ENCODE measurements around the gene SPESP1.

The SPESP1 gene

DNA sequence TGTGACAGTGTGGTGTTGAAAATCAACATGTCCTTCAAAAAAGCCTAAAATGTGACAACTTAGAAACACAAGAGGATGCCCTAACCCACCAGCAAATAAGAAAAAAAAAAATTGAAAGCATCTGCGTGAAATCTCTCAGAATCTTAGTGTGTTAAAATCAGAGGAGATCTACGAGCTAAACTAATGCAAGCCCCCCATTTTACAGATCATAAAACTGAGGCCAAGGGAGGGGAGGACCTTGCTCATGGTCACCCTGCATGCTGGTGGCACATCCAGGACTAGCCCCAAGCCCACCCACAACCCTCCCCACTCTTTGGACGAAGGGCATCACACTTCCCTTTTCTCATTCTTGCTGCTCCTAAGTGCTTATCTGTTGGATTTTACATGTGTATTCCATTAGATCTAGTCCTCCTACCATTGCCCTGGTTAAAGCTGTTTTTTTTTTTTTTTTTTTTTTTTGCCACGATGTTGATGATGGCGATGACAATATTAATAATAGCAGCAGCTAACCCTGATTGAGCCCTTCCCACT is 55.1 kb downstream of the SPESP1 start:
- TF ChIP-seq, protein P1, sequence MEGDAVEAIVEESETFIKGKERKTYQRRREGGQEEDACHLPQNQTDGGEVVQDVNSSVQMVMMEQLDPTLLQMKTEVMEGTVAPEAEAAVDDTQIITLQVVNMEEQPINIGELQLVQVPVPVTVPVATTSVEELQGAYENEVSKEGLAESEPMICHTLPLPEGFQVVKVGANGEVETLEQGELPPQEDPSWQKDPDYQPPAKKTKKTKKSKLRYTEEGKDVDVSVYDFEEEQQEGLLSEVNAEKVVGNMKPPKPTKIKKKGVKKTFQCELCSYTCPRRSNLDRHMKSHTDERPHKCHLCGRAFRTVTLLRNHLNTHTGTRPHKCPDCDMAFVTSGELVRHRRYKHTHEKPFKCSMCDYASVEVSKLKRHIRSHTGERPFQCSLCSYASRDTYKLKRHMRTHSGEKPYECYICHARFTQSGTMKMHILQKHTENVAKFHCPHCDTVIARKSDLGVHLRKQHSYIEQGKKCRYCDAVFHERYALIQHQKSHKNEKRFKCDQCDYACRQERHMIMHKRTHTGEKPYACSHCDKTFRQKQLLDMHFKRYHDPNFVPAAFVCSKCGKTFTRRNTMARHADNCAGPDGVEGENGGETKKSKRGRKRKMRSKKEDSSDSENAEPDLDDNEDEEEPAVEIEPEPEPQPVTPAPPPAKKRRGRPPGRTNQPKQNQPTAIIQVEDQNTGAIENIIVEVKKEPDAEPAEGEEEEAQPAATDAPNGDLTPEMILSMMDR (IDR thresholded peaks at IDR 0.05; ENCODE audit: low read depth, low read length) = no peak
- DNase-seq (ENCODE audit: low read depth in 2 of 2) = no peak
- no peak overlapping the region for H3K4me3 ChIP-seq (replicated peaks in 1 of 2; ENCODE audit: low read depth in 2 of 2, low read length in 2 of 2)

DNA sequence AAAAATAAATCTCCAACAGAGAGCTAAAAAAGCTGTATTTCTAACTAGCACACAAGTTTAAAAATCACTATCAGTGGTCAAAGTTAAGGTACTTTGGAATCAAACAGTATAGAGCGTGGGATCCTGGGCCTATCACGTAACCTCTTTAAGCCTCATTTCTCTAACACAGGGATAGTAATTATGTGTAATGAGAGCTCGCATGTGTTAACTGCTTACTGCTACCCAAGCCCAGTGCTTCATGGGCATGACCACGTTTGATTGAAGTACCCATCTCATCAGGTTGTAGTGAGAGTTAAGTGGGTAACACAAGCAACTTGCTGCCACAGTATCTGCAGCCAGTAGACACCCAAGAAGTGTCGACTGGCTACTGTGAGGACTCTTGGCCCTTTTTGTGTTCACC is 56.0 kb downstream of the SPESP1 start:
- TF ChIP-seq, protein P1 (IDR thresholded peaks at IDR 0.05; ENCODE audit: low read depth, low read length) = no peak
- no peak for DNase-seq (ENCODE audit: low read depth in 2 of 2)

DNA sequence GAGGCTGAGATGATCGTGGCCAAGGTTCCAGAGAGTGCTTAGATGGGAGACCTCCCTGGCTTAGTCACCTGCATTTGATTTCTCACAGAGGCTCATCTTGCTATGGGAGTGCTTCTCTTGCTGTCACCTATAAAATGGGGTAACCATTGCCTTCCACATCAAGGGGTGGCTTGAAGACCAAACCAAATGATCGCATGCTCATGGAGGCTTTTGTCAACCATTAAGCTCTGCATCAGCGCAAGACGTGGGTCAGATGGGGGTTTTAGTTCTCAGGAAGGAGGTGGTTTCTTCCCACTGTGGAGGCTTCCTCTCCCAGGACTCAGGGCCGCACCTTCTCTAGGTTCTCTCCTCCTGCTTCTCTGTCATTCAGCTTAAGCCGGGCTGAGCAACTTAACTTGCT is 56.8 kb downstream of the SPESP1 start:
- TF ChIP-seq, protein P1 (IDR thresholded peaks at IDR 0.05; ENCODE audit: low read depth, low read length) = no peak
- H3K4me3 ChIP-seq (replicated peaks in 1 of 2; ENCODE audit: low read depth in 2 of 2, low read length in 2 of 2) = no peak overlapping the region
- no peak for DNase-seq (ENCODE audit: low read depth in 2 of 2)

More for the DNA sequence above, 56.0 kb downstream of the SPESP1 start:
- no peak overlapping the region for H3K4me3 ChIP-seq (replicated peaks in 1 of 2; ENCODE audit: low read depth in 2 of 2, low read length in 2 of 2)

DNA sequence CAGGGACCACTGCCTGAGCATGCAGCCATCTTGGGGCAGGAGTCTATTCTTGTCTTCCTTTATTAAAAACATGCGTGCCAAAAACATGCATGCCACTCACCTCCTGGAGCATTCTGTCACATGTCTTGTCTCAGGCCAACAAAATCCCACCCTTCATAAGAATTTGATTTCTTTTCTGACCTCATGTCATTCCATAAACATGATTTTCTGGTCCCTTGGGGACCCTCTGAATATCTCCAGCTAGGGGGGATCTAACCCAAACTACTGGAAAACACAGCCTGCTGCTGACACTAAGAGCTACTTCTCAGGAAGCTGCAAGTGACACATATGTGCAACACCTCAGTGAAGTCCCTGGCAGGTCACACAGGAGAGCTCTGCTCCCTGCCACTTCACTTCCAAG is 57.4 kb downstream of the SPESP1 start:
- TF ChIP-seq, protein P1 (IDR thresholded peaks at IDR 0.05; ENCODE audit: low read depth, low read length) = no peak
- DNase-seq (ENCODE audit: low read depth in 2 of 2) = no peak
- H3K4me3 ChIP-seq (replicated peaks in 1 of 2; ENCODE audit: low read depth in 2 of 2, low read length in 2 of 2) = no peak overlapping the region

DNA sequence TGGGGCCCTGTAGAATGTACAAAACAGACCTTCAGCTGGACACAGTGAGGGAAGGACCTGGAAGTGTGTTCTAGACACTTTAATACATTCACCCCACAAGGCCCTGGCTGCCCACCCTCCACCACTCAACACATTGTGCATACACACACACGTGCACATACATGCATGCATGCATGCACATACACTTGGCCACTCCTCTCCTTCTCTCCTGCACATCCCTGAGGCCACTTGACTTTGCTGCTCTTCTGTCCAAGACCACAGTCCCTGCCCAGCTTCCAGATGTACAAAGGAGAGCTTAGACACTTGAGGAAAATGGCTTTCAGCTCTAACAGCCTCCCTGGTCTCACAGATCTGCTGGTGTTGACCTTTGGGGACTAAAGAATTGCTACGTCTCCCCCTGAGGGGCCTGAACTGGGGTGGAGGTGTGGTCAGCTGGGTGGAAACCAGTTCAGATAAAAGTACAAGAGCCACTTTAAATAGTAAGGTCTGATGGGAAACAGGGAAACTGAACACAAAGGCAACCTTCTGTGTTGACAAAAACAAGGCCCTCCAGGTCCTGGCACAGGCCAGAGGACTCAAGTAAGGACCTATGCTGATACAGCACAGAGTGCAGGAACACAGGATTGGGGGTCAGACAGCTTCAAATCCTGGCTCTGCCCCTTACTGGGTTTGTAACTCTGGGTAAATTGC is 59.4 kb downstream of the SPESP1 start:
- TF ChIP-seq, protein P1 (IDR thresholded peaks at IDR 0.05; ENCODE audit: low read depth, low read length) = no peak
- H3K4me3 ChIP-seq (replicated peaks in 1 of 2; ENCODE audit: low read depth in 2 of 2, low read length in 2 of 2) = no peak overlapping the region
- DNase-seq (ENCODE audit: low read depth in 2 of 2) = no peak

DNA sequence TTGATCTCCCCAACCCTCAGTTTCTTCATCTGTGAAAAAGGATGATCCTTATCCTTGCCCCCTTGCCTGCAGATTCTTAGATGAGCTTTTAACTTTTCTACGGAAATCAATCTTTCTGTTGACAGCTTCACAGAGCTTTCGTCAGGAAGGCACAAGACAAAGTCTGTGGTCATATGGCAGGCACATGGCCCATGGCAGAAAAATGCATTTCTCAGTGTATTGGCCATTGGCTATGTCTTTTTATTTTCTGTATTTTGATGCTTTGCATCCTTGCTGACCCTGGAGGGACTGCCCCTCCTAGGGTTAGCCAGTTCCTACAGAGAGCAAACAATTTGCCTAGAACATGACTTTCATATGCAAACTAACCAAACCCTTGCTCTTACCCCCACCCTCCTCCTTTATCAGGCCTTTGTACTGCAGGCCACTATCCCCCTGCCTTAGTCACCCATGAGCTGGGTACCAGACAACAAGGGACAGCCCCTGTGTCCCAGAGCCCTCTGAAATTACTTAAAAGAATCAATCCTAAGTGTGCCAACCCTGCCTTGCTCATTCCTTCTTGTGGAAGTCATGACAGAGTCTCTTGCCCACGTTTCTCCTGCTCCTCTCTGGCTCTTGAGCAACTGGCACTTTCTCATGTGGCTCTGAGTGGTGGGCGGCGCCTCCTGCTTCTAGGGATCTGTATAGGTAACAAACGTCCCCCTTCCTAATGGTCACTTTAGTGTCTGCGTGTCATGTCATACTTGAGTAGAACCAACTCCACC is 60.1 kb downstream of the SPESP1 start:
- TF ChIP-seq, protein P1 (IDR thresholded peaks at IDR 0.05; ENCODE audit: low read depth, low read length) = no peak
- no peak for DNase-seq (ENCODE audit: low read depth in 2 of 2)
- H3K4me3 ChIP-seq (replicated peaks in 1 of 2; ENCODE audit: low read depth in 2 of 2, low read length in 2 of 2) = no peak overlapping the region

All from cardiac fibroblast (primary cell).